Neural cell (in vitro differentiated cells): ENCODE data around the gene RPS6KA2. TPM values are rescaled to one million over a fixed set of nuclear protein-coding genes. Genes with fewer than 3 reads are reported as not detected.
"Not testable (repeated sequence)": the region's sequence is repeated elsewhere in the genome, so short reads cannot be mapped to it uniquely, and the experiment has no call there.

Experiments used
- H2AFZ ChIP-seq: fragments of 200-600, 300-800 bp; sonication (generic), shearing (Covaris generic); 2 replicates; pipeline ENCODE4 v1.6.0; 2014; ENCODE audit warnings: low read depth, mild to moderate bottlenecking, antibody characterized with exemption, low read length, moderate library complexity
- H3F3A ChIP-seq: fragments of 200-600 bp; shearing (Covaris generic); 2 replicates; pipeline ENCODE4 v1.6.1; 2016; ENCODE audit warnings: mild to moderate bottlenecking, moderate library complexity, mixed read lengths, antibody characterized with exemption, low read length; ENCODE audit not compliant: insufficient read depth, poor library complexity, severe bottlenecking
- H3K27ac ChIP-seq: fragments of 200-600, 300-800 bp; sonication (generic), shearing (Covaris generic); 2 replicates; pipeline ENCODE4 v1.5.1; 2014; ENCODE audit warnings: mild to moderate bottlenecking, low read length, moderate library complexity
- H3K27me3 ChIP-seq: fragments of 300-800, 200-600 bp; sonication (generic), shearing (Covaris generic); 2 replicates; pipeline ENCODE4 v1.6.0; 2014; ENCODE audit warnings: mild to moderate bottlenecking, low read depth, low read length, moderate library complexity; ENCODE audit not compliant: insufficient read depth
- H3K36me3 ChIP-seq: fragments of 300-800, 200-600 bp; sonication (generic), shearing (Covaris generic); 2 replicates; pipeline ENCODE4 v1.5.1; 2014; ENCODE audit warnings: mild to moderate bottlenecking, antibody characterized with exemption, low read length, moderate library complexity; ENCODE audit not compliant: insufficient read depth
- H3K4me2 ChIP-seq: fragments of 300-800, 200-600 bp; sonication (generic), shearing (Covaris generic); 2 replicates; pipeline ENCODE4 v1.6.0; 2014; ENCODE audit warnings: mild to moderate bottlenecking, low read length
- H3K4me3 ChIP-seq: fragments of 300-800, 200-600 bp; sonication (generic), shearing (Covaris generic); 2 replicates; pipeline ENCODE4 v1.5.1; 2014; ENCODE audit warnings: mild to moderate bottlenecking, low read length, moderate library complexity
- H3K79me2 ChIP-seq: fragments of 200-600 bp; shearing (Covaris generic); replicated peaks from 2 replicates; pipeline ENCODE4 v1.6.0; 2014; ENCODE audit warnings: mild to moderate bottlenecking, low read length, moderate library complexity; ENCODE audit not compliant: insufficient read depth
- H3K9ac ChIP-seq: fragments of 300-800, 200-600 bp; sonication (generic), shearing (Covaris generic); 2 replicates; pipeline ENCODE4 v1.6.1; 2016; ENCODE audit warnings: mild to moderate bottlenecking, low read length, mixed read lengths
- H3K9me2 ChIP-seq: fragments of 200-600 bp; shearing (Covaris generic); 2 replicates; pipeline ENCODE4 v1.6.1; 2016; ENCODE audit warnings: mild to moderate bottlenecking, low read length, mixed read lengths; ENCODE audit not compliant: insufficient read depth
- H3K9me3 ChIP-seq: fragments of 200-600, 300-800 bp; sonication (generic), shearing (Covaris generic); 2 replicates; pipeline ENCODE4 v1.6.1; 2016; ENCODE audit warnings: mild to moderate bottlenecking, mixed run types, low read length, moderate library complexity, mixed read lengths
- H4K20me1 ChIP-seq: fragments of 200-600 bp; shearing (Covaris generic); 2 replicates; pipeline ENCODE4 v1.6.1; 2016; ENCODE audit warnings: mild to moderate bottlenecking, mixed run types; ENCODE audit not compliant: insufficient read depth
- CTCF ChIP-seq: fragments of 450-650 bp; IDR thresholded peaks from 2 replicates; pipeline ENCODE4 v1.5.1; 2014; ENCODE audit warnings: antibody characterized with exemption, mild to moderate bottlenecking, moderate library complexity; ENCODE audit not compliant: poor library complexity, severe bottlenecking
- EP300 ChIP-seq: fragments of 450-650 bp; conservative IDR thresholded peaks from 2 replicates; pipeline ENCODE4 v1.6.1; 2014; ENCODE audit warnings: antibody characterized with exemption, mild to moderate bottlenecking, moderate library complexity; ENCODE audit not compliant: poor library complexity, severe bottlenecking
- EZH2 ChIP-seq: fragments of 200-600, 300-800 bp; shearing (Covaris generic), sonication (generic); IDR thresholded peaks from 2 replicates; pipeline ENCODE4 v1.6.1; 2014; ENCODE audit warnings: antibody characterized with exemption, low read length, borderline replicate concordance, mild to moderate bottlenecking; ENCODE audit not compliant: insufficient read depth, poor library complexity, severe bottlenecking
- MXI1 ChIP-seq: fragments of 450-650 bp; conservative IDR thresholded peaks from 2 replicates; pipeline ENCODE4 v1.6.1; 2014; ENCODE audit warnings: antibody characterized with exemption, mild to moderate bottlenecking; ENCODE audit not compliant: poor library complexity, severe bottlenecking
- POLR2AphosphoS5 ChIP-seq: IDR thresholded peaks from 2 replicates; pipeline ENCODE4 v1.6.1; 2012
- RAD21 ChIP-seq: fragments of 450-650 bp; conservative IDR thresholded peaks from 2 replicates; pipeline ENCODE4 v1.6.1; 2014; ENCODE audit warnings: antibody characterized with exemption, mild to moderate bottlenecking, moderate library complexity
- REST ChIP-seq: IDR thresholded peaks from 2 replicates; pipeline ENCODE4 v1.6.1; 2012; ENCODE audit warnings: borderline replicate concordance
- SMC3 ChIP-seq: fragments of 450-650 bp; conservative IDR thresholded peaks from 2 replicates; pipeline ENCODE4 v1.6.1; 2014; ENCODE audit warnings: antibody characterized with exemption, mild to moderate bottlenecking, moderate library complexity; ENCODE audit not compliant: poor library complexity
- TAF1 ChIP-seq: IDR thresholded peaks from 2 replicates; pipeline ENCODE4 v1.6.1; 2012; ENCODE audit warnings: low read depth
- polyA plus RNA-seq: library from polyadenylated mRNA; depleted of rRNA; stranded (reverse); fragments of >200 nt; gene quantifications from 2 replicates; pipeline ENCODE4 v1.2.3, GENCODE V29; 2014

RPS6KA2 gene
- polyA plus RNA-seq, 1 donor from 2014 or later = 34.3 TPM

- no peaks in the 10 kb centered on the region for H3K9me2 ChIP-seq
- no peak overlapping the region for H3K4me3 ChIP-seq
- no peak overlapping the region for H2AFZ ChIP-seq
- no peaks in the 10 kb centered on the region for H3K36me3 ChIP-seq
- H4K20me1 ChIP-seq = no peaks in the 10 kb centered on the region
- no peaks in the 10 kb centered on the region for H3F3A ChIP-seq
- no peaks in the 10 kb centered on the region for H3K9me3 ChIP-seq
- H3K27me3 ChIP-seq = no peaks in the 10 kb centered on the region
- no peak overlapping the region for H3K9ac ChIP-seq
- no peak overlapping the region for H3K27ac ChIP-seq
- H3K4me2 ChIP-seq = no peak overlapping the region
- H3K79me2 ChIP-seq = no peaks in the 10 kb centered on the region
- no peak for TF ChIP-seq REST
- no peak for TF ChIP-seq SMC3
- no peak for TF ChIP-seq POLR2AphosphoS5
- TF ChIP-seq TAF1 = no peak
- TF ChIP-seq RAD21 = no peak
- no peak for TF ChIP-seq EP300
- TF ChIP-seq MXI1 = no peak
- TF ChIP-seq EZH2 = no peak
- TF ChIP-seq CTCF = no peak
Observed at GRCh38 chr6:166387642-166388289, 239.3 kb downstream of the RPS6KA2 start.

- H2AFZ ChIP-seq, H3K9ac ChIP-seq, H3K79me2 ChIP-seq, H3F3A ChIP-seq, H3K27ac ChIP-seq, H4K20me1 ChIP-seq, H3K4me3 ChIP-seq, H3K36me3 ChIP-seq, H3K9me2 ChIP-seq, H3K27me3 ChIP-seq, H3K4me2 ChIP-seq, H3K9me3 ChIP-seq: not testable (repeated sequence)
Observed at GRCh38 chr6:166387098-166387497, 240.0 kb downstream of the RPS6KA2 start.

GRCh38 chr6:166386111-166386510 lies 240.9 kb downstream of the RPS6KA2 start:
- Histone ChIP-seq H3K9me3 (no peaks in the 10 kb centered on the region), H3K9me2 (no peaks in the 10 kb centered on the region), H3K9ac (no peak overlapping the region), H4K20me1 (no peaks in the 10 kb centered on the region), H3K27ac (no peak overlapping the region), H3K36me3 (no peaks in the 10 kb centered on the region), H3F3A (no peaks in the 10 kb centered on the region), H3K4me2 (no peak overlapping the region), H3K27me3 (no peaks in the 10 kb centered on the region), H3K79me2 (peaks cover under 1% of the 10 kb centered on the region), H3K4me3 (no peak overlapping the region), H2AFZ (no peak overlapping the region)
- TF ChIP-seq EZH2 (no peak), CTCF (no peak), MXI1 (no peak), TAF1 (no peak), POLR2AphosphoS5 (no peak), RAD21 (no peak), SMC3 (no peak), REST (no peak), EP300 (no peak)
